Stimulated activated CD4-positive, alpha-beta T cell treated with anti-CD3 and anti-CD28 coated beads, Interleukin-2, amount 100 ng/mL, for 48 hours (primary cell): ENCODE data around the gene SETBP1.

ENCODE experiments used
- DNase-seq, 2 donors: peaks; one replicate each; pipeline ENCODE4 v3.0.0-alpha.2; 2020

The SETBP1 gene

DNA sequence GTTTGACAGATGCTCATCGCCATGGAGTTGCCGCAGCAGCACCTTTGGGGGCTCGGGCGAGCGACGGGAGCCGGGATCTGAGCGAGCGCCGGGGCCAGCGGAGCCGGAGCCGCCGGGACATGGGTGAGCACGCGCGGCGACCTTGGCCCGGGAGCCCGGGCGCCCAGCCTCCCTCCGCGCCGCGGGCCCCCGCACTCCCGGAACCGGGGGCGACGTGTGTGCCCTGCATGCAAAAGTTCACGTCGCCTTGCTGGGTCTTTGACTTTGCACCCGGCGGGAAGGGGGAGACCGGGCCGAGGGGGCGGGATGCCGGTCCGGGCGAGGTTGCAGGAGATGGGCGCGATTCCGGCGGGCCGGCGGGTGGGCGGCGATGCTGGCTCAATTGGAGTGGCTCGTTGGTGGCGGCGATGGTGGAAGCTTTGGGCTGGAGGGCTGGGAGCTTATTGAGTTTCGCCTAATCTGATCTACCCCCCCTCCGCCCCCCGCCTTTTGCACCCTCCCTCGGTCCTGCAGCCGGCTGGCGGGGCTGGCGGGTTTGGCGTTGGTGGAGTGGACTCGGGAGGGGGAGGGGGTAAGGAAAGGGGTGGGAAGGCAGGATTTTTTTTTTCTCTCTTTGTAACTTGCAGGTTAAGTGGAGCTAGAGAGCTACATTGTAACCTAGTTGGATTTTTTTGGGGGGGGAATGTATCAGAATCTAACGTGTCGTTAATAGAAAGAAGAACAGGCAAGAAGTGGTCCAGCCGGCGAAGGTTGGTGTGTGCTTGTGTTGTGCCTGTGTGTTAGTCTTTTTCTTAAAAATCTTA, at the start of gene SETBP1:
SETBP1 (plus strand) TSS at position 616 of the 803 bp plus-strand sequence. CDS start 20,459 bp downstream, outside the sequence.
- DNase-seq, result peak; percentile 12 to 37

- DNase-seq, result no peak
Measured at GRCh38 chr18:44632469-44633145, 48.1 kb upstream of the SETBP1 start.

DNA sequence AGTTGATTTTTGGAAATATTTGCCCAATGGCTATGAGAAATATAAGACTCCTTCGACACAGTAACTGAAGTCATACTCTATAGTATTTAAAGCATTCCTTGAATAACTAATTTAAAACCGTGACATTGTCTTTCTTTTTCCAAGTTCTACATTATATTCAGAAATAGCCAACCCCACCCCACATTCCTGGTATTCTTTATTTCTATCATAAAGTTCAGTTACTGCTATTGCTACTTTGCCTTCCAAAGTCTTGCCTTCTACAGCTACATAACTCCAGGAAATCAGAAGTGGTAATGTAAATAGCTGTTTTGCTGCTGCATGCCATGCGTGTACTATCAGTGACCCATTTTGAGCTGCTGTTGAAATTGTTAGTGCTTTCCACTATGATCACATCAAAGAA, 45.1 kb upstream of the SETBP1 start:
- no peak for DNase-seq

DNA sequence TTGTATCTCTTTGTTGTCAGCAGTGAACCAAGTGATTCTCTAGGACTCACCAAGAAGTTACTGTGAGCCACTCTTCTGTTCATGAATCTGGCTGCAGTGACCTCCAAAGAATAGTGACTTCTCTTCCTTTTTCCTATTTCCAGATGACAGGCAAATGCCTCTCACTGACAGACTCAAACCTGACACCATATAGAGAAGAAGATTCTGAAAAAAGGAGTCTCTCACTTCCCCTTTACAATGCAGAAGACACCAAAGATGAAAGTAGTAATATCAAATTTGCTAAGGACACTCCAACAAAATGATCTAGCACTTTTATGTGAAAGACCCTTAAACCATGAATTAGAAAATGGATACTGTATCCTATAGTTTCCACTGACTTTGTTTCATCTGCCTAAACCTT, 44.4 kb upstream of the SETBP1 start:
- DNase-seq, result no peak

DNA sequence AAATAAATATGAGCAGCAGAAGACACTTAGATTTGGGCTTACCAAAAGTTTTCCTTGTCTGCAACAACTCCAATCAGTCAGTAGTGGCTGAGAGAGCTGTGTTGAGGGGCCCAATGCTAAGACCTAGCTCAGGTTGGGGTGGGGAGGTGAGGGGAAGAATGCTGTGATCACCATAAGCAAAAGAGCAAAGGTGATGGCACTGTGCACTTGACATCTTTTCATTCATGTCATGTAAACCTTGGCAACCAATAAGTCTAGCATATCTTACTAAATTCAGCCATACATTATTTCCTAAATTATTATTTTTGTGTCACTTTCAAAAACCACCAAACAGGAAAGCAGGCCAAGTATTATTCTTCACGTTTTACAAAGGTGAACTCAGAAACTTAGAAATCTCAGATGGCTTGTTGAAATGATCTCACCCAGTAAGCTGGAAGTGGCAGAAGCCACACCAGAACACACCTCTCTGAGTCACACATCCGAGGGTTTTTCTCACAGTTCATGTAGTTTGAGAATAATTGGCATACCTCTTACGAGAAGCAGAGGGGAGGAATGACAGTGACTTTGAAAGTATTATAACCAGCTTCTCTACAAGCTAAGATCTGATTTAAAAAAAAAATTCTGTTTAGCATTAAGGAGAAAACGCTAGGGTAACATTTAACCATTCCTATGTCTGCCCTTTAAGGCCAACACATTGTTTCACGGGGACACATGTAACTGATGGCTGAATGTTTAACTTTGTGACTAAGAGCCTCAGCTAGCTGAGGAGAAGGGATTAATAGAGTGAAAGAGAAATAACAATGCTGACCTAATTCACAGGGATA, 43.3 kb upstream of the SETBP1 start:
- no peak for DNase-seq

GRCh38 chr18:44638034-44638540, 42.6 kb upstream of the SETBP1 start:
- no peak for DNase-seq

DNA sequence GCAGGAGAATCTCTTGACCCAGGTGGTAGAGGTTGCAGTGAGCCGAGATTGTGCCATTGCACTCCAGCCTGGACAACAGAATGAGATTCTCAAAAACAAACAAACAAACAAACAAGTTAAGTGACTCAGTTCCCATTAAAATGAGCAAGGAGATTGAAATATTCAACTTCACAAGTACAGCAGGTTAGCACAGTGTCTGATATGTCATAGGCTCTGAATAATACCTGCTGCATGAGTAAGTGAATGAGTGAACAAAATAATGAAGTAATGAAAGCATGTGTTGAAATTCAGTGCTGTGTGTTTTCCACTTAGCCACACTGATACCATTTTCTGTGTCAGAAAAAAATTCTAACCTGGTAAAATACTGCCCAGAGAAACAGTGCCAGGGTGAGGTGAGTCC, 41.9 kb upstream of the SETBP1 start:
- DNase-seq, result no peak

DNA sequence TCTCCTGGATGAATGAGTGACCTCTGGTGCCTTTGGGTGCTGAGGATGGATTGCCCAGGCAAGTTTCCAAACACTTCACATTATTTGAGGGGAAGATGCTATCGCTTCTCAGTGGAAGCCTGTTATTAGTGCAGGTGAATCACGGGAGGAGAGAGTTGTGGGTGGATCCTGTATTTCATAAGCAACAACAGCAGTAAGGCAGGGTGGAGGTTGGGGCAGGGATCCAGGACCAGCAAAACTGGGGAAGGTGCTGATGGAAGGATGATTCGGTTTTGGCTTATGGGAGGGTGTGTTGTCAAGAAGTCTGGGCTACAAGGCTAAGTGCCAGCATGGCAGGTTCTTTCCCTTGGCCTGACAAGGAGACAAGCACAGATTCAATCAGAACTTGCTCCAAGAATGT, 37.7 kb upstream of the SETBP1 start:
- no peak for DNase-seq

DNA sequence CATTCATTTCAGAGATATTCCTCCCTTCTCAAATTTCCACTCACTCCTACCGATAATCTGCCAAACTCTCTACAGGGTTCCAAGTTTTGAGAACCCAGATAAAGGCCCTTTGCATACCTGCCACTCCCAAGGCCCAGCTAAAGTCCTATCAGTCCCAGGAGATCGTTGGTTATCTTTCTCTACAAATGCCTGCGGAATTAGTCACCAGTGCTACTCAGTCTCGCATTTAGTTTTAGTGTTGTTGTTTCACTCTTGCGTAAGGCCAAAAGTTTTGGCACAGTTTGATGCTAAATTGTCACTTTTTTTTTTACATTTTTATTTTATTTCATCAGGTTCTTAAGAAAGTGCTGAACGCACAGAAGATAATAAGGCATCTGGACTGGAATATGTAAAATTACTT, 29.2 kb upstream of the SETBP1 start:
- no peak for DNase-seq

DNA sequence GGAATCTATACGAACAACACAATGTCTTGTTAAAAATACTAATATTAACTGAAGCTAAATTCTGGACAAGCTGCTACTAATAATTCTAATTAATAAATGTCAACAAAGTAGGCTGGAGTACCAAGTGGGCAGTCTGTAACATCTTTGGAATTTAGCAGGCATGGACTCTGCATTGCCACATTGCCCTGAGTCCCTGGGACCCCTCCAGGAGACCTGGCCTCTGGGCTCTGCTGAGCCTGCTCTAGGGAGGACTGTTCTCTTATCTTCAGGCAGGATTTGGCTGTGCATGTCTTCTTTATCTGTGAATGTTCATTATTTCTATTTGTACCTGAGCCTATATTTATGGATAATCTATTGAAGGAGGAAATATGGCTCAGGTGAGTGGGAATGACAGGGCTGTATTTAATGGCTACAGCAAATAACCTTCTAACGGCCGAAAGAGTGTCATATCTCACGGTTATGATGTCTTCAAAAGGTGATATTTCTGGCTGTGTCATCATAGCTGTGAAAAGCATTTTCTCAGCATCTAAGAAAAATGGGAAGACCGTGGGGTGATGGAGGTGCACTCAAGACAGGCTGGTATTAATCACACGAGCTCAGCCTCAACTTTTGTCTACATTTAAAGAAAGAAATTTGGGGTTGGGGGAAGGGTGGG, 28.6 kb upstream of the SETBP1 start:
- no peak for DNase-seq

DNA sequence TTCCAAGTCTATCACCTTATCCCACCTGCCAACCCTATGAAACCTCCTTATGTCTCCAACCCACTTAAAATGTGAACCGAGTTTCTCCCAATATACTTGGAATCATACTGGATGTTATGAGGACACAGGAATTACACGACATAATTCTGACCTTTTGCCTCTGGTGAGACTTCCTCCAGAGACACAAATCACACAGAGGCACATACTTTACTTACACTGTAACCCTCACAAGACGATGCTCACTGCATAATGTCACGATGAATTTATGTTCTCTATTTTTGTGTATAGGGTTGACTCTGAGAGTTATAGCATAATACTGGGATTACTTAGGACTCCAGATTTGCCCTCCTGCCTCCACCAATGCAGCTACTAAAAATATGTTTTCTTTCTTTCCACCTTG, 28.0 kb upstream of the SETBP1 start:
- DNase-seq, result no peak

- no peak for DNase-seq
Measured at GRCh38 chr18:44654573-44654972, 26.1 kb upstream of the SETBP1 start.

- DNase-seq, result no peak
Measured at GRCh38 chr18:44655435-44655834, 25.3 kb upstream of the SETBP1 start.

- DNase-seq, result no peak
Measured at GRCh38 chr18:44659771-44660170, 20.9 kb upstream of the SETBP1 start.

GRCh38 chr18:44668270-44668975, 12.3 kb upstream of the SETBP1 start:
- DNase-seq, result no peak

GRCh38 chr18:44671914-44672313, 8.8 kb upstream of the SETBP1 start:
- no peak for DNase-seq

- DNase-seq, result no peak
Measured at GRCh38 chr18:44672506-44672905, 8.2 kb upstream of the SETBP1 start.

GRCh38 chr18:44673256-44673880, 7.3 kb upstream of the SETBP1 start:
- DNase-seq, result no peak

DNA sequence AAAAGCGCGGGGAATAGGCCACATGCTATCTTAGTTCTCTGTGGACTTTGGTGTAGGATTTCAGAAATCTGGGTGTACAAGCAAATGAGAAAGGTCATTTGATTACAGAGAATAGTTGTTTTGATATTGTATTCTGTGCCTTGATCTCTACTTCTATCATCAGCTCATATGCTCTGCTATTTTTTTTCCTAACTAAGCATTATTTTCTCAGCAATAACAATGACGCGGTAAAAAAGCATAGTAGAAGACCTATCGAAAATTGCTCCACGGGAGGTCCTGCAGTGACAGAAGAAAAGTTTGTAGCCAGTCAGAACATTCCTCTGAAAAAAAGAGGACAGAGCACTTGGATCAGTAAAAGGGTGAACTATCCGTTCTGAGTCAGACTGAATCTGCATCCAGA, 2.8 kb upstream of the SETBP1 start:
- no peak for DNase-seq

GRCh38 chr18:44678725-44679055, 2.0 kb upstream of the SETBP1 start:
- no peak for DNase-seq

DNA sequence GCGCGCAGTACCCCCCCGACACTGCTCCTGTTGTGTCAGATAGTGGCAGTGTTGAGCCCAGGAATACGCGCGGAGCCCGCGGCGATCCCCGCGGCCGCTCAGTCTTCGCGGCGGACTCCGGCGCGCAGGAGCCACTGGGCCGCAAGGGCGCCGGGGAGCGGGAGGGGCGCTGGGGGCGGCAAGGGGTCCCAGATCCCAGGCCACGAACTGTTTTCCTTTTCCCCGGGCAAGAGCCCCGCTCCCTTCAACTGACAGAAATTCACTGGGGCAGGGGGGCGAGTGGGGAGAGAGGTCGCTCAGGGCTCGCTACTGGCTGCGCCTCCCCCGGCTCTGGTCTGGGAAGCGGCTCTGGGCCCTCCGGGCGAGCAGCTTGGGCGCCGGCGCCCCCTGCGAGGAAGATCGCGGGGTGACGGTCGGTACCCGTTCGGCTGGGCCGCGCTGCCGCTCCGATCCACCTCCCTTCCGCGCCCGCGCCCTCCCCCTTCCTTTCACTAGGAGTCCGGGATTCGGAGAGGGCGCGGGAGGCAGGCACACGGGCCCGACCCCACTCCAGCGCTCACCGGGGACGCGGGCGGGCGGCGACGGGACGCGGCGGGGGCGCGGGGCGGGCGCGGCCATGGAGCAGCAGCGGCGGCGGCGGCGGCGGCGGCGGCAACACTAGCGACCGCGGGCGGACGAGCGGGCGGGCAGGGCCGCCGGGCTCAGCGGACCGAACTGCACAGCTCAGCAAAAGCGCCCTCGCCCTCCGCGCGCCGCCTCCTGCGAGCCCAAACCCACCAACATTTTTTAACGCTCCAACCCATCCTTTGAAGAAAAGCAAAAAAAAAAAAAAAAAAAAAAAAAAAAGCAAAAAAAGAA, 1.4 kb upstream of the SETBP1 start:
- DNase-seq, result peak; percentile 62 to 66
